H1 (cell line): ENCODE measurements around the gene CPHXL2.

Source experiments
- BACH1 ChIP-seq: IDR thresholded peaks from 2 replicates; pipeline ENCODE4 v1.6.1; 2012; ENCODE audit warnings: low read length, improper control_type of control experiment
- KDM4A ChIP-seq: IDR thresholded peaks from one replicate; pipeline ENCODE4 v1.7.1; 2012; ENCODE audit warnings: low read depth, mild to moderate bottlenecking, moderate library complexity, low read length, inconsistent platforms; ENCODE audit not compliant: severe bottlenecking
- POLR2A ChIP-seq, 2 experiments: IDR thresholded peaks; 1 replicate in 1 of 2; 2 replicates in 1 of 2; pipeline ENCODE4 v1.6.1; 2011; ENCODE audit warnings: low read depth in 2 of 2, low read length in 2 of 2, mild to moderate bottlenecking in 2 of 2; ENCODE audit errors: control extremely low read depth in 1 of 2
- RBBP5 ChIP-seq: IDR thresholded peaks from 2 replicates; pipeline ENCODE4 v1.7.1; 2012; ENCODE audit warnings: low read depth, mild to moderate bottlenecking, inconsistent platforms, low read length, moderate library complexity, borderline replicate concordance
- RXRA ChIP-seq: IDR thresholded peaks from 2 replicates; pipeline ENCODE4 v1.6.1; 2011; ENCODE audit warnings: low read depth, mild to moderate bottlenecking, low read length, moderate library complexity; ENCODE audit not compliant: insufficient read depth
- TAF1 ChIP-seq: IDR thresholded peaks from 2 replicates; pipeline ENCODE4 v1.6.1; 2011; ENCODE audit warnings: mild to moderate bottlenecking, low read depth, low read length
- TF ChIP-seq, protein P1 (sequence below), 3 experiments: IDR thresholded peaks; 1 replicate in 2 of 3; 2 replicates in 1 of 3; pipeline versions ENCODE4 v1.5.1 to v1.6.1; 2011; ENCODE audit warnings: low read length in 3 of 3, mild to moderate bottlenecking in 3 of 3, inconsistent platforms in 2 of 3, low read depth in 1 of 3, moderate library complexity in 1 of 3; ENCODE audit not compliant: insufficient read depth in 1 of 3; ENCODE audit errors: control extremely low read depth in 1 of 3
- TF ChIP-seq, protein P2 (sequence below): IDR thresholded peaks from 2 replicates; pipeline ENCODE4 v1.6.1; 2012; ENCODE audit warnings: inconsistent platforms

DNA sequence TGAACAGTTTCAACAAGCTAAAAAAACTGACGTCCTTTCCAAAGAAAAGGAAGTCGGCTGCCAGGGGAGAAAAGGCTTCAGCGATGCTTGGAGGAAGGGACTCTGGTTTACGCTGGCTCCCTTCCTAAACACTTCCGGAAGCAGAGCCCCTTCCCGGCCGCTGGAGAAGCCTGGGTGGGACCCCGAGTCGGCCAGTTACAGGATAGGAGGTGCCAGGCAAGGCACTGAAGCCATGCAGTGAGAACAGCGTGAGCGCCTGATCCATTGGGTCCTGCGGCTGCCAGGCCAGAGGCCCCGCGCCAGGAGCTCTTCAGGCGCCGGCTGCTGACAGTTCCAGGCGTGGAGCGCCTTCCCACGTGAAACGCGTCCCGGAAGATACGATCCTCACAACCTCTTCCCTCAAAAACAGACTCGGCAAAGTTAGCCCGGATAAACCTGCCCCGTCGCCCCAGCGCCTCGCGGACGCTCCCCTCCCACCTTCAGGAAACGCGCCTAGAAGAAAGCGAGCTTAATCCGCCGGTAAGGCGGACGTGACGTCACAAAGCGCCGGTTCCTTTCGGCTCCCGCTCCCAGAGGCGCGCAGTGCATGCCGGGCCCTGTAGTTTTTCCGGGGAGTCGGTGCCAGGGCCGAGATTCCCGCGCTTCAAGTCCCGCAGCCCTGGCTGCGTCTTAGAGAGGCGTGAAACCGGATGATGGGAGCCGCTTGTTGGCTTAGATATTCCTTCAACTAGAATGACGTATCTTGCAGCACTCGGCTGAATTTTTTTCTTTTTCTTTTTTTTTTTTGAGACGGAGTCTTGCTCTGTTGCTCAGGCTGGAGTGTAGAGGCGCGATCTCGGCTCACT lies 53.8 kb downstream of the CPHXL2 start, which contains the start of gene ADAT1:
- TF ChIP-seq, protein P1, sequence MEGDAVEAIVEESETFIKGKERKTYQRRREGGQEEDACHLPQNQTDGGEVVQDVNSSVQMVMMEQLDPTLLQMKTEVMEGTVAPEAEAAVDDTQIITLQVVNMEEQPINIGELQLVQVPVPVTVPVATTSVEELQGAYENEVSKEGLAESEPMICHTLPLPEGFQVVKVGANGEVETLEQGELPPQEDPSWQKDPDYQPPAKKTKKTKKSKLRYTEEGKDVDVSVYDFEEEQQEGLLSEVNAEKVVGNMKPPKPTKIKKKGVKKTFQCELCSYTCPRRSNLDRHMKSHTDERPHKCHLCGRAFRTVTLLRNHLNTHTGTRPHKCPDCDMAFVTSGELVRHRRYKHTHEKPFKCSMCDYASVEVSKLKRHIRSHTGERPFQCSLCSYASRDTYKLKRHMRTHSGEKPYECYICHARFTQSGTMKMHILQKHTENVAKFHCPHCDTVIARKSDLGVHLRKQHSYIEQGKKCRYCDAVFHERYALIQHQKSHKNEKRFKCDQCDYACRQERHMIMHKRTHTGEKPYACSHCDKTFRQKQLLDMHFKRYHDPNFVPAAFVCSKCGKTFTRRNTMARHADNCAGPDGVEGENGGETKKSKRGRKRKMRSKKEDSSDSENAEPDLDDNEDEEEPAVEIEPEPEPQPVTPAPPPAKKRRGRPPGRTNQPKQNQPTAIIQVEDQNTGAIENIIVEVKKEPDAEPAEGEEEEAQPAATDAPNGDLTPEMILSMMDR (IDR thresholded peaks at IDR 0.05; ENCODE audit: control extremely low read depth in 1 of 3, insufficient read depth in 1 of 3, low read depth in 1 of 3, low read length in 3 of 3) = no peak
- TF ChIP-seq TAF1 (peak; percentile 85; the same call in 1 of the 2 replicates), RBBP5 (no peak; the same call in 1 of the 2 replicates), POLR2A (IDR thresholded peaks at IDR 0.05; ENCODE audit: control extremely low read depth in 1 of 2, low read depth in 2 of 2, low read length in 2 of 2) (peak; percentile 77 to 94), KDM4A (peak; percentile 79), BACH1 (no peak), RXRA (no peak)
- TF ChIP-seq, protein P2, sequence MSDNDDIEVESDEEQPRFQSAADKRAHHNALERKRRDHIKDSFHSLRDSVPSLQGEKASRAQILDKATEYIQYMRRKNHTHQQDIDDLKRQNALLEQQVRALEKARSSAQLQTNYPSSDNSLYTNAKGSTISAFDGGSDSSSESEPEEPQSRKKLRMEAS = peak; percentile 82
